ENCODE results near the gene DNAH1. TPM values are rescaled to one million over a fixed set of nuclear protein-coding genes. Genes with fewer than 3 reads are reported as not detected.

Gene DNAH1
- total RNA-seq, 1 donor, result 4.7 TPM

GRCh38 chr3:52303811-52304210 lies 12.3 kb upstream of the DNAH1 start:
- no peak overlapping the region for H3K4me3 ChIP-seq (ENCODE audit: low read depth, low read length)
- no peak for TF ChIP-seq CTCF (IDR thresholded peaks at IDR 0.05; ENCODE audit: insufficient read depth, low read depth, low read length)
- no peak for DNase-seq (ENCODE audit: low read depth)

- no peak for DNase-seq (ENCODE audit: low read depth)
- no peak for TF ChIP-seq CTCF (IDR thresholded peaks at IDR 0.05; ENCODE audit: insufficient read depth, low read depth, low read length)
- no peak overlapping the region for H3K4me3 ChIP-seq (ENCODE audit: low read depth, low read length)
Observed at GRCh38 chr3:52305926-52306325, 10.2 kb upstream of the DNAH1 start.

GRCh38 chr3:52306978-52307377 lies 9.1 kb upstream of the DNAH1 start:
- no peak overlapping the region for H3K4me3 ChIP-seq (ENCODE audit: low read depth, low read length)
- TF ChIP-seq CTCF (IDR thresholded peaks at IDR 0.05; ENCODE audit: insufficient read depth, low read depth, low read length), result no peak
- DNase-seq (ENCODE audit: low read depth), result no peak

GRCh38 chr3:52308308-52308707 lies 7.8 kb upstream of the DNAH1 start:
- H3K4me3 ChIP-seq (ENCODE audit: low read depth, low read length), result no peak overlapping the region
- TF ChIP-seq CTCF (IDR thresholded peaks at IDR 0.05; ENCODE audit: insufficient read depth, low read depth, low read length), result no peak
- DNase-seq (ENCODE audit: low read depth), result no peak

GRCh38 chr3:52310861-52311575 lies 5.1 kb upstream of the DNAH1 start:
- no peak for DNase-seq (ENCODE audit: low read depth)
- H3K4me3 ChIP-seq (ENCODE audit: low read depth, low read length), result no peak overlapping the region
- TF ChIP-seq CTCF (IDR thresholded peaks at IDR 0.05; ENCODE audit: insufficient read depth, low read depth, low read length), result no peak

- TF ChIP-seq CTCF (IDR thresholded peaks at IDR 0.05; ENCODE audit: insufficient read depth, low read depth, low read length), result no peak
- no peak for DNase-seq (ENCODE audit: low read depth)
- no peak overlapping the region for H3K4me3 ChIP-seq (ENCODE audit: low read depth, low read length)
Observed at GRCh38 chr3:52311576-52312119, 4.5 kb upstream of the DNAH1 start.

Measured in fibroblast of villous mesenchyme (primary cell).